BLaER1 (cell line): ENCODE measurements around the gene GPR101.
"Not testable (repeated sequence)": the region's sequence is repeated elsewhere in the genome, so short reads cannot be mapped to it uniquely, and the experiment has no call there.

Experiments
- H3K27ac ChIP-seq: shearing (Covaris generic); formaldehyde crosslinking; 2 replicates; pipeline ENCODE4 v1.8.1; 2022
- H3K27me3 ChIP-seq: shearing (Covaris generic); formaldehyde crosslinking; 2 replicates; pipeline ENCODE4 v1.8.1; 2022
- H3K36me3 ChIP-seq: shearing (Covaris generic); formaldehyde crosslinking; 2 replicates; pipeline ENCODE4 v1.8.1; 2022
- H3K4me1 ChIP-seq: shearing (Covaris generic); formaldehyde crosslinking; 2 replicates; pipeline ENCODE4 v1.8.1; 2022
- H3K4me2 ChIP-seq: shearing (Covaris generic); formaldehyde crosslinking; 2 replicates; pipeline ENCODE4 v1.8.1; 2022
- H3K4me3 ChIP-seq: shearing (Covaris generic); formaldehyde crosslinking; 2 replicates; pipeline ENCODE4 v1.8.1; 2022
- H3K9ac ChIP-seq: shearing (Covaris generic); formaldehyde crosslinking; 2 replicates; pipeline ENCODE4 v1.8.1; 2022
- H3K9me3 ChIP-seq: shearing (Covaris generic); formaldehyde crosslinking; 2 replicates; pipeline ENCODE4 v1.8.1; 2022
- H4K20me1 ChIP-seq: shearing (Covaris generic); formaldehyde crosslinking; 2 replicates; pipeline ENCODE4 v1.8.1; 2022
- Cebpa-rat ChIP-seq: shearing (Covaris generic); IDR thresholded peaks from 2 replicates; pipeline ENCODE4 v1.8.1; 2022

GPR101 gene

DNA sequence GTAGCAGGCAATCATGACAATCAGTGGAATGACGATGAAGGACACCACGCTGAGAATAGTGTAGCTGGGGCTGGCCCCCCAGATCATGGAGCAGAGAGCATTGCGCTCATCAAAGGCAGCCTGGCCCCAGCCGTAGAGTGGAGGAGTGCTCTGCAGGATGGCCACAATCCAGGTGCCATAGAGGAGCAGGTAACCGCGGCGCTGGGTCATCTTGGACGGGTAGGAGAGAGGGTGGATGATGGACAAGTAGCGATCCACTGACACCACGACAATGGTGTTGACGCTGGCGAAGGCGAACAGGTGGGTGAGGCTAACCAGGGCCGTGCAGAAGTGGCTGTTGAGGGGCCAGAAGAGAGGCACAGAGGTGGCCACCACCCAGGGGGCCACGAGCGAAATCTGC, 2.8 kb downstream of the GPR101 start:
- Histone ChIP-seq H3K4me2 (no peak overlapping the region), H3K4me3 (no peak overlapping the region), H3K27me3 (peaks cover 92% of the 10 kb centered on the region)

GRCh38 chrX:137028699-137029098, 5.1 kb downstream of the GPR101 start:
- no peaks in the 10 kb centered on the region for H3K4me1 ChIP-seq
- H3K9ac ChIP-seq: no peak overlapping the region
- no peak overlapping the region for H3K4me2 ChIP-seq
- H3K36me3 ChIP-seq: no peaks in the 10 kb centered on the region
- H3K9me3 ChIP-seq: peaks cover 29% of the 10 kb centered on the region
- no peak for TF ChIP-seq Cebpa-rat
- no peak overlapping the region for H3K4me3 ChIP-seq
- peaks cover 90% of the 10 kb centered on the region for H3K27me3 ChIP-seq
- H4K20me1 ChIP-seq: no peaks in the 10 kb centered on the region
- H3K27ac ChIP-seq: no peak overlapping the region

More for the DNA sequence above, 2.8 kb downstream of the GPR101 start:
- no peaks in the 10 kb centered on the region for H3K4me1 ChIP-seq
- no peaks in the 10 kb centered on the region for H3K36me3 ChIP-seq
- no peak overlapping the region for H3K9ac ChIP-seq
- no peak for TF ChIP-seq Cebpa-rat
- H3K9me3 ChIP-seq: peaks cover 35% of the 10 kb centered on the region
- no peaks in the 10 kb centered on the region; the same call in 1 of the 2 replicates for H4K20me1 ChIP-seq
- no peak overlapping the region for H3K27ac ChIP-seq

GRCh38 chrX:137025930-137026329, 7.9 kb downstream of the GPR101 start:
- no peaks in the 10 kb centered on the region for H4K20me1 ChIP-seq
- H3K27ac ChIP-seq: no peak overlapping the region
- H3K27me3 ChIP-seq: peaks cover 95% of the 10 kb centered on the region
- no peak overlapping the region for H3K9ac ChIP-seq
- H3K4me2 ChIP-seq: no peak overlapping the region
- no peak for TF ChIP-seq Cebpa-rat
- peaks cover 4% of the 10 kb centered on the region; the same call in 1 of the 2 replicates for H3K9me3 ChIP-seq
- no peak overlapping the region for H3K4me3 ChIP-seq
- no peaks in the 10 kb centered on the region for H3K36me3 ChIP-seq
- no peaks in the 10 kb centered on the region for H3K4me1 ChIP-seq

GRCh38 chrX:137000236-137000635, 33.6 kb downstream of the GPR101 start:
- not testable (repeated sequence) for H3K4me3 ChIP-seq, H3K9ac ChIP-seq, H3K4me2 ChIP-seq, H3K27ac ChIP-seq, H3K4me1 ChIP-seq, H3K36me3 ChIP-seq, H4K20me1 ChIP-seq
- H3K27me3 ChIP-seq: peaks cover 41% of the 10 kb centered on the region
- peaks cover 12% of the 10 kb centered on the region for H3K9me3 ChIP-seq

GRCh38 chrX:136999024-136999423, 34.8 kb downstream of the GPR101 start:
- Histone ChIP-seq H3K4me3 (no peak overlapping the region), H3K9ac (no peak overlapping the region), H3K27ac (no peak overlapping the region), H4K20me1 (no peaks in the 10 kb centered on the region), H3K36me3 (no peaks in the 10 kb centered on the region), H3K9me3 (peaks cover 12% of the 10 kb centered on the region), H3K27me3 (peaks cover 35% of the 10 kb centered on the region), H3K4me1 (no peaks in the 10 kb centered on the region), H3K4me2 (no peak overlapping the region)
- no peak for TF ChIP-seq Cebpa-rat
